GM21786 (cell line): ENCODE measurements around the gene B4GALNT1.
"Not testable (repeated sequence)": the region's sequence is repeated elsewhere in the genome, so short reads cannot be mapped to it uniquely, and the experiment has no call there.

Source experiments
- ATAC-seq: cut with Tn5 transposase; IDR thresholded peaks from one replicate; pipeline ENCODE4 v1.9.1; 2021; ENCODE audit not compliant: unreplicated experiment

B4GALNT1 gene

GRCh38 chr12:57621497-57622292 lies 11.3 kb downstream of the B4GALNT1 start:
- peak; percentile 50 for ATAC-seq

GRCh38 chr12:57620936-57621496 lies 12.0 kb downstream of the B4GALNT1 start:
- no peak for ATAC-seq

GRCh38 chr12:57620245-57620935 lies 12.6 kb downstream of the B4GALNT1 start:
- no peak for ATAC-seq

- ATAC-seq: no peak
Measured at GRCh38 chr12:57619434-57620244, 13.4 kb downstream of the B4GALNT1 start.

- ATAC-seq: no peak
Measured at GRCh38 chr12:57618966-57619433, 14.0 kb downstream of the B4GALNT1 start.

- not testable (repeated sequence) for ATAC-seq
Measured at GRCh38 chr12:57618431-57618830, 14.6 kb downstream of the B4GALNT1 start.

- no peak for ATAC-seq
Measured at GRCh38 chr12:57617942-57618341, 15.1 kb downstream of the B4GALNT1 start.

- ATAC-seq: no peak
Measured at GRCh38 chr12:57616383-57617101, 16.5 kb downstream of the B4GALNT1 start.

GRCh38 chr12:57615637-57616036 lies 17.4 kb downstream of the B4GALNT1 start:
- no peak for ATAC-seq

- no peak for ATAC-seq
Measured at GRCh38 chr12:57614948-57615500, 18.0 kb downstream of the B4GALNT1 start.

- peak; percentile 46 for ATAC-seq
Measured at GRCh38 chr12:57614178-57614947, 18.6 kb downstream of the B4GALNT1 start.

GRCh38 chr12:57613427-57614109 lies 19.4 kb downstream of the B4GALNT1 start:
- no peak for ATAC-seq

GRCh38 chr12:57612711-57613426 lies 20.1 kb downstream of the B4GALNT1 start:
- ATAC-seq: no peak

- ATAC-seq: no peak
Measured at GRCh38 chr12:57611827-57612710, 20.9 kb downstream of the B4GALNT1 start.

- peak; percentile 48 for ATAC-seq
Measured at GRCh38 chr12:57611108-57611826, 21.7 kb downstream of the B4GALNT1 start, which contains the start of gene ARHGEF25. ARHGEF25 (plus strand) TSS chr12:57611435; CDS start chr12:57611895, 460 bp downstream.

- no peak for ATAC-seq
Measured at GRCh38 chr12:57610554-57611107, 22.4 kb downstream of the B4GALNT1 start.
